Osteocyte (in vitro differentiated cells): ENCODE data around the gene CLEC10A. TPM values are rescaled to one million over a fixed set of nuclear protein-coding genes. Genes with fewer than 3 reads are reported as not detected.
"Not testable (repeated sequence)": the region's sequence is repeated elsewhere in the genome, so short reads cannot be mapped to it uniquely, and the experiment has no call there.

Source experiments
- DNase-seq: peaks from one replicate; pipeline ENCODE4 v3.0.0; 2021; ENCODE audit warnings: mixed read lengths; ENCODE audit not compliant: unreplicated experiment; ENCODE audit errors: extremely low spot score
- H3K27ac Mint-ChIP-seq: one replicate; pipeline ENCODE4 v1.8.0; 2021; ENCODE audit warnings: mild to moderate bottlenecking, mixed read lengths; ENCODE audit not compliant: unreplicated experiment
- H3K27me3 Mint-ChIP-seq: one replicate; pipeline ENCODE4 v1.8.0; 2021; ENCODE audit warnings: mixed read lengths; ENCODE audit not compliant: unreplicated experiment
- H3K36me3 Mint-ChIP-seq: one replicate; pipeline ENCODE4 v1.8.0; 2021; ENCODE audit warnings: mixed read lengths; ENCODE audit not compliant: unreplicated experiment
- H3K4me1 Mint-ChIP-seq: one replicate; pipeline ENCODE4 v1.8.0; 2021; ENCODE audit warnings: mixed read lengths; ENCODE audit not compliant: unreplicated experiment
- H3K4me3 Mint-ChIP-seq: one replicate; pipeline ENCODE4 v1.8.0; 2021; ENCODE audit warnings: mild to moderate bottlenecking, moderate library complexity, mixed read lengths; ENCODE audit not compliant: unreplicated experiment
- H3K9me3 Mint-ChIP-seq: one replicate; pipeline ENCODE4 v1.8.0; 2021; ENCODE audit warnings: mixed read lengths; ENCODE audit not compliant: unreplicated experiment
- CTCF ChIP-seq: fragments of 200-600 bp; sonication (generic); IDR thresholded peaks from 2 replicates; pipeline ENCODE4 v1.5.0; 2021; ENCODE audit warnings: antibody characterized with exemption, mild to moderate bottlenecking, moderate library complexity
- total RNA-seq: library from RNA; stranded (reverse); gene quantifications from 2 replicates; pipeline ENCODE4 v1.2.1, GENCODE V29; 2021

The CLEC10A gene
- total RNA-seq, 1 donor from 2014 or later: not detected

- H3K36me3 Mint-ChIP-seq: no peaks in the 10 kb centered on the region
- no peak overlapping the region for H3K27ac Mint-ChIP-seq
- H3K4me3 Mint-ChIP-seq: no peak overlapping the region
- H3K9me3 Mint-ChIP-seq: no peaks in the 10 kb centered on the region
- no peak for TF ChIP-seq CTCF
- DNase-seq: no peak
- H3K27me3 Mint-ChIP-seq: peaks cover 42% of the 10 kb centered on the region
- H3K4me1 Mint-ChIP-seq: no peaks in the 10 kb centered on the region
Observed at GRCh38 chr17:7098802-7099459, 18.9 kb upstream of the CLEC10A start.

- TF ChIP-seq CTCF: no peak
- no peak for DNase-seq
- H3K9me3 Mint-ChIP-seq: no peaks in the 10 kb centered on the region
- no peaks in the 10 kb centered on the region for H3K36me3 Mint-ChIP-seq
- H3K27ac Mint-ChIP-seq: no peak overlapping the region
- peaks cover 37% of the 10 kb centered on the region for H3K27me3 Mint-ChIP-seq
- no peak overlapping the region for H3K4me3 Mint-ChIP-seq
- H3K4me1 Mint-ChIP-seq: no peaks in the 10 kb centered on the region
Observed at GRCh38 chr17:7097940-7098339, 17.9 kb upstream of the CLEC10A start.

DNA sequence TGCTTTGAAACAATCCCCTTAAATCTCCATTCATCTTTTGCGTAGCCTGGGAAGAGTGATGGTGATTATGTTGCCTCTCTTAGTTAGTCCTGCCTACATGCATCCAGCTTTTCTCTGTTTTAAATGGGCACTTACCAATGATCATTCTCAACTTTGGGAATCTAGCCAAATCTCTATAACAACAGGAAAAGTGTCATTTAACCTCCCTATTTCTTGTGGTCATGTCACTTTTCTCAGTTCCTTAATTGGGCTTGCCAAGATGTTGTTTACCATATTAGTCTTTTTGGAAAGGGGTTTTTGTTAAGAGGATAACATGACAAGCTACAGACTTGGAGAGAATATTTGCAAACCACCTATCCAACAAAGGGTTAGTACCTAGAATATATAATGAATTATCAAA is 15.6 kb upstream of the CLEC10A start:
- no peak for TF ChIP-seq CTCF
- no peak for DNase-seq
- no peak overlapping the region for H3K27ac Mint-ChIP-seq

DNA sequence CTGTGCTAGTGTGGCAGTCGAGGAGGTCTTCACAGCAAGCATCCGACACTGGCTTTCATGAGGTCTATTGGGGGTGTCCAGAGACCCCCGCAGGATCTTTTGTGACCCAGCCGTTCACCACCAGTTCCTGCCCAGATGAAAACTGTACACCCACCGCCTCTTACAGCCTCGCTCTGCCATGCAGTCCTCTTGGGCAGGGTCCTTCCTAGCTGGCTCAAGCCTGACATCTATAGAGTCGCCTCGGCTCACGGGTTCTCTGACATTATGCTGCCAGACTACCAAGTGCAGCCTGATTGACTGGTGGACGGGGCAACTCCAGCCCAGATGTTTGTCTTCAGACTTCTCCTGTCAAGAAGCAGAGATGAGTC is 14.6 kb upstream of the CLEC10A start:
- Mint-ChIP-seq H3K27ac (no peak overlapping the region), H3K4me3 (no peak overlapping the region)

More for the DNA sequence above, 15.6 kb upstream of the CLEC10A start:
- Mint-ChIP-seq H3K36me3 (no peaks in the 10 kb centered on the region), H3K4me3 (no peak overlapping the region), H3K27me3 (peaks cover 28% of the 10 kb centered on the region), H3K9me3 (no peaks in the 10 kb centered on the region), H3K4me1 (no peaks in the 10 kb centered on the region)

DNA sequence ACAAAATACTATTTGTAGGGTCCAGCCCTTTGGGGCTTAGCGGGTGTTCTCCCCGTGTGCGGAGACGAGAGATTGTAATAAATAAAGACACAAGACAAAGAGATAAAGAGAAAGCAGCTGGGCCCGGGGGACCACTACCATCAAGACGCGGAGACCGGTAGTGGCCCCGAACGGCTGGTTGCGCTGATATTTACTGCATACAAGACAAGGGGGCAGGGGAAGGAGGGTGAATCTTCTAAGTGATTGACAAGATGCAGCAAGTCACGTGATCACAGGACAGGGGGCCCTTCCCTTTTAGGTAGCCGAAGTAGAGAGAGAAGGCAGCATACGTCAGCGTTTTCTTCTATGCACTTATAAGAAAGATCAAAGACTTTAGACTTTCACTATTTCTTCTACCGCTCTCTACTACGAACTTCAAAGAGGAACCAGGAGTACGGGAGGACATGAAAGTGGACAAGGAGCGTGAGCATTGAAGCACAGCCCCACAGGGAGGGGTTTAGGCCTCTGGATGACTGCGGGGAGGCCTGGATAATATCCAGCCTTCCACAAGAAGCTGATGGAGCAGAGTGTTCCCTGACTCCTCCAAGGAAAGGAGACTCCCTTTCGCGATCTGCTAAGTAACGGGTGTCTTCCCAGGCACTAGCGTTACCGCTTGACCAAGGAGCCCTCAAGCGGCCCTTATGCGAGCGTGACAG is 11.4 kb upstream of the CLEC10A start:
- H3K4me1 Mint-ChIP-seq, H3K27ac Mint-ChIP-seq, DNase-seq, H3K9me3 Mint-ChIP-seq, H3K4me3 Mint-ChIP-seq, H3K36me3 Mint-ChIP-seq: not testable (repeated sequence)
- peaks cover 30% of the 10 kb centered on the region for H3K27me3 Mint-ChIP-seq

More for the DNA sequence above, 14.6 kb upstream of the CLEC10A start:
- TF ChIP-seq CTCF: no peak
- H3K4me1 Mint-ChIP-seq: no peaks in the 10 kb centered on the region
- no peaks in the 10 kb centered on the region for H3K9me3 Mint-ChIP-seq
- H3K36me3 Mint-ChIP-seq: no peaks in the 10 kb centered on the region
- DNase-seq: no peak
- H3K27me3 Mint-ChIP-seq: peaks cover 28% of the 10 kb centered on the region

- H3K36me3 Mint-ChIP-seq, H3K27ac Mint-ChIP-seq, H3K4me1 Mint-ChIP-seq, DNase-seq, H3K4me3 Mint-ChIP-seq, H3K9me3 Mint-ChIP-seq: not testable (repeated sequence)
- peaks cover 29% of the 10 kb centered on the region for H3K27me3 Mint-ChIP-seq
Observed at GRCh38 chr17:7089570-7089969, 9.5 kb upstream of the CLEC10A start.

- H3K4me1 Mint-ChIP-seq, H3K9me3 Mint-ChIP-seq, H3K36me3 Mint-ChIP-seq, H3K27ac Mint-ChIP-seq, DNase-seq, H3K4me3 Mint-ChIP-seq: not testable (repeated sequence)
- peaks cover 31% of the 10 kb centered on the region for H3K27me3 Mint-ChIP-seq
Observed at GRCh38 chr17:7088442-7088841, 8.4 kb upstream of the CLEC10A start.
